ENCODE data around the gene NME3. TPM values are rescaled to one million over a fixed set of nuclear protein-coding genes. Genes with fewer than 3 reads are reported as not detected.

The NME3 gene
- total RNA-seq, 1 donor from 2014 or later = 326 TPM

- Histone ChIP-seq H3K36me3 (peaks cover 23 to 25% of the 10 kb centered on the region in 2 donors), H3K9me3 (peaks cover 0 to 6% of the 10 kb centered on the region in 2 donors), H3K27me3 (no peaks in the 10 kb centered on the region), H3K4me3 (no peak overlapping the region), H3K4me1 (no peaks in the 10 kb centered on the region), H3K27ac (no peak overlapping the region)
- TF ChIP-seq CTCF (IDR thresholded peaks at IDR 0.05) = no peak
- no peak for DNase-seq (ENCODE audit: low spot score in 2 of 2)
- intact Hi-C loops (cut with DNase I) = no loop called here
These were observed 21.7 kb upstream of the NME3 start for GRCh38 chr16:1792836-1793577.

GRCh38 chr16:1791943-1792812 lies 20.8 kb upstream of the NME3 start:
- intact Hi-C loops (cut with DNase I) = no loop called here

GRCh38 chr16:1791256-1791942 lies 20.1 kb upstream of the NME3 start:
- TF ChIP-seq CTCF (IDR thresholded peaks at IDR 0.05) = no peak
- H3K9me3 ChIP-seq = no peaks in the 10 kb centered on the region
- H3K36me3 ChIP-seq = peaks cover 37 to 41% of the 10 kb centered on the region in 2 donors
- no peak overlapping the region for H3K4me3 ChIP-seq
- no peaks in the 10 kb centered on the region for H3K27me3 ChIP-seq
- no peaks in the 10 kb centered on the region for H3K4me1 ChIP-seq
- DNase-seq (ENCODE audit: low spot score in 2 of 2) = no peak
- intact Hi-C loops (cut with DNase I) = no loop called here
- H3K27ac ChIP-seq = no peak overlapping the region

More at GRCh38 chr16:1791943-1792812, 20.8 kb upstream of the NME3 start:
- H3K4me1 ChIP-seq = no peaks in the 10 kb centered on the region
- TF ChIP-seq CTCF (IDR thresholded peaks at IDR 0.05) = no peak
- no peaks in the 10 kb centered on the region for H3K27me3 ChIP-seq
- H3K9me3 ChIP-seq = no peaks in the 10 kb centered on the region
- no peak overlapping the region for H3K4me3 ChIP-seq
- peaks cover 31 to 33% of the 10 kb centered on the region in 2 donors for H3K36me3 ChIP-seq
- DNase-seq (ENCODE audit: low spot score in 2 of 2) = no peak
- no peak overlapping the region for H3K27ac ChIP-seq

GRCh38 chr16:1790611-1791255 lies 19.4 kb upstream of the NME3 start:
- no peaks in the 10 kb centered on the region for H3K4me1 ChIP-seq
- no peaks in the 10 kb centered on the region for H3K27me3 ChIP-seq
- intact Hi-C loops (cut with DNase I) = no loop called here
- TF ChIP-seq CTCF (IDR thresholded peaks at IDR 0.05) = no peak
- no peaks in the 10 kb centered on the region for H3K9me3 ChIP-seq
- DNase-seq (ENCODE audit: low spot score in 2 of 2) = peak in 1 of 2 donors; percentile 59
- H3K27ac ChIP-seq = no peak overlapping the region
- H3K36me3 ChIP-seq = peaks cover 37 to 48% of the 10 kb centered on the region in 2 donors
- H3K4me3 ChIP-seq = no peak overlapping the region

- no peak for DNase-seq (ENCODE audit: low spot score in 2 of 2)
- no peaks in the 10 kb centered on the region for H3K9me3 ChIP-seq
- no peak overlapping the region for H3K27ac ChIP-seq
- intact Hi-C loops (cut with DNase I) = no loop called here
- H3K27me3 ChIP-seq = no peaks in the 10 kb centered on the region
- no peak for TF ChIP-seq CTCF (IDR thresholded peaks at IDR 0.05)
- peaks cover 0 to 2% of the 10 kb centered on the region in 2 donors for H3K4me1 ChIP-seq
- H3K4me3 ChIP-seq = no peak overlapping the region
- H3K36me3 ChIP-seq = peaks cover 37 to 49% of the 10 kb centered on the region in 2 donors
These were observed 18.9 kb upstream of the NME3 start for GRCh38 chr16:1790261-1790610.
